PC-9 (cell line): ENCODE measurements around the gene PLEKHH1.

Experiments used
- EZH2 ChIP-seq: fragments of 200-600 bp; sonication (generic); IDR thresholded peaks from 2 replicates; pipeline ENCODE4 v1.8.0; 2017; ENCODE audit warnings: antibody characterized with exemption, low read depth
- TF ChIP-seq, protein P1 (sequence below): fragments of 200-600 bp; sonication (generic); conservative IDR thresholded peaks from 2 replicates; pipeline ENCODE4 v1.6.1; 2017; ENCODE audit warnings: mixed run types, antibody characterized with exemption, mild to moderate bottlenecking, moderate library complexity

DNA sequence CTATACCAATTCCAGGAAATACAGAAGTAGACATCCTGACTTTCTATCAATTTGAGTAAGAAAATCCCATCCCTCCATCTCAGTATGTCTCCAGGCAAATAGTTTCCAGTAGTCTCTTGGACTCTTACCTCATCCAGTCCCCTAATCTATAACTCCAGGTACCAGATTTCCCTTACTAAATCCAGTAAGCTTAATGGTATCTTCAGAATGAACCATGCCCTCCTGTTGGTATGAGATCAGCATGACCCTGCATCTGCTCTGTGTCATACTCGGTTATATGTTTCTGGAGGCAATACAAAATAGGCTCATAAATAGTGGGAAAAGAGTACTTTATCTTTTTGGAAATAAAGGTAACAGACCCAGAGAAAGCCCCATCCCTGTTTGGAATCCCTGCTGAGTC, 48.6 kb downstream of the PLEKHH1 start:
- TF ChIP-seq, protein P1, sequence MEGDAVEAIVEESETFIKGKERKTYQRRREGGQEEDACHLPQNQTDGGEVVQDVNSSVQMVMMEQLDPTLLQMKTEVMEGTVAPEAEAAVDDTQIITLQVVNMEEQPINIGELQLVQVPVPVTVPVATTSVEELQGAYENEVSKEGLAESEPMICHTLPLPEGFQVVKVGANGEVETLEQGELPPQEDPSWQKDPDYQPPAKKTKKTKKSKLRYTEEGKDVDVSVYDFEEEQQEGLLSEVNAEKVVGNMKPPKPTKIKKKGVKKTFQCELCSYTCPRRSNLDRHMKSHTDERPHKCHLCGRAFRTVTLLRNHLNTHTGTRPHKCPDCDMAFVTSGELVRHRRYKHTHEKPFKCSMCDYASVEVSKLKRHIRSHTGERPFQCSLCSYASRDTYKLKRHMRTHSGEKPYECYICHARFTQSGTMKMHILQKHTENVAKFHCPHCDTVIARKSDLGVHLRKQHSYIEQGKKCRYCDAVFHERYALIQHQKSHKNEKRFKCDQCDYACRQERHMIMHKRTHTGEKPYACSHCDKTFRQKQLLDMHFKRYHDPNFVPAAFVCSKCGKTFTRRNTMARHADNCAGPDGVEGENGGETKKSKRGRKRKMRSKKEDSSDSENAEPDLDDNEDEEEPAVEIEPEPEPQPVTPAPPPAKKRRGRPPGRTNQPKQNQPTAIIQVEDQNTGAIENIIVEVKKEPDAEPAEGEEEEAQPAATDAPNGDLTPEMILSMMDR, result no peak
- no peak for TF ChIP-seq EZH2
